Measurements from ENCODE around the gene BHLHA15.

BHLHA15 gene

GRCh38 chr7:98233219-98234070 is 22.2 kb downstream of the BHLHA15 start:
- no peak overlapping the region for H3K27ac ChIP-seq
- peak; percentile 66 for DNase-seq (ENCODE audit: low spot score)
- TF ChIP-seq CTCF (IDR thresholded peaks at IDR 0.05), result no peak
- H3K4me3 ChIP-seq, result no peak overlapping the region

- H3K4me3 ChIP-seq, result no peak overlapping the region
- no peak for TF ChIP-seq CTCF (IDR thresholded peaks at IDR 0.05)
- no peak overlapping the region for H3K27ac ChIP-seq
- no peak for DNase-seq (ENCODE audit: low spot score)
These were observed 23.3 kb downstream of the BHLHA15 start for GRCh38 chr7:98234429-98235147.

GRCh38 chr7:98235901-98236300 is 24.7 kb downstream of the BHLHA15 start:
- H3K4me3 ChIP-seq, result no peak overlapping the region
- DNase-seq (ENCODE audit: low spot score), result peak; percentile 69
- TF ChIP-seq CTCF (IDR thresholded peaks at IDR 0.05), result no peak
- H3K27ac ChIP-seq, result no peak overlapping the region

GRCh38 chr7:98236355-98237185 is 25.3 kb downstream of the BHLHA15 start:
- peak; percentile 72 for DNase-seq (ENCODE audit: low spot score)
- H3K27ac ChIP-seq, result no peak overlapping the region
- TF ChIP-seq CTCF (IDR thresholded peaks at IDR 0.05), result no peak
- no peak overlapping the region for H3K4me3 ChIP-seq

GRCh38 chr7:98238076-98238475 is 26.8 kb downstream of the BHLHA15 start:
- no peak overlapping the region for H3K27ac ChIP-seq
- no peak overlapping the region for H3K4me3 ChIP-seq
- peak; percentile 72 for DNase-seq (ENCODE audit: low spot score)
- TF ChIP-seq CTCF (IDR thresholded peaks at IDR 0.05), result no peak

GRCh38 chr7:98238976-98239375 is 27.7 kb downstream of the BHLHA15 start:
- no peak for DNase-seq (ENCODE audit: low spot score)
- no peak overlapping the region for H3K27ac ChIP-seq
- no peak overlapping the region for H3K4me3 ChIP-seq
- no peak for TF ChIP-seq CTCF (IDR thresholded peaks at IDR 0.05)
